Mucosa of descending colon (tissue), 3 donors: ENCODE data around the gene LGALS13. TPM values are rescaled to one million over a fixed set of nuclear protein-coding genes. Genes with fewer than 3 reads are reported as not detected.

Source experiments
- ATAC-seq: fragments of 200-7000 bp; cut with Tn5 transposase; one replicate; pipeline ENCODE4 v1.9.1; 2020; ENCODE audit warnings: mild to moderate bottlenecking, moderate library complexity
- DNase-seq, 3 donors: peaks; one replicate each; pipeline ENCODE4 v3.0.0-alpha.2; 2020
- H3K36me3 ChIP-seq: fragments of 200-600 bp; one replicate; pipeline ENCODE4 v1.8.0; 2021; ENCODE audit warnings: low read depth, mild to moderate bottlenecking
- H3K4me1 ChIP-seq: fragments of 200-600 bp; one replicate; pipeline ENCODE4 v1.8.0; 2021; ENCODE audit warnings: low read depth, mild to moderate bottlenecking
- H3K4me3 ChIP-seq: fragments of 200-600 bp; one replicate; pipeline ENCODE4 v1.8.0; 2021; ENCODE audit warnings: mild to moderate bottlenecking
- H3K9me3 ChIP-seq: fragments of 200-600 bp; one replicate; pipeline ENCODE4 v1.8.0; 2021; ENCODE audit warnings: mild to moderate bottlenecking
- CTCF ChIP-seq: fragments of 200-600 bp; IDR thresholded peaks from one replicate; pipeline ENCODE4 v1.8.0; 2022; ENCODE audit warnings: antibody characterized with exemption, mild to moderate bottlenecking
- intact Hi-C, 2 donors: fragments of 100-400 bp; cut with DNase I in 1 of 2; cut with micrococcal nuclease in 1 of 2; formaldehyde crosslinking; loops; one replicate each; pipeline versions ENCODE4 v1.11.0 to v1.11.1; 2022; cut with DNase I, micrococcal nuclease
- total RNA-seq, 3 donors: library from RNA; stranded (reverse); fragmentation: NEBNext Ultra II Directional in 2 of 3; extraction: Animal tissue kit (Norgen Biotek cat#: 25700) in 2 of 3; gene quantifications; one replicate each; pipeline versions ENCODE4 v1.2.1 to v1.2.4, GENCODE V29; 2021 to 2023
- donor health status: DM: no; HTN: no; CAD: no; lungs with moderate emphysema.
- donor health status: DM: no; HTN: no; CAD: no.
- donor health status: DM: no; HTN: yes; CAD: no.

The LGALS13 gene
- total RNA-seq, 3 donors from 2014 or later, result not detected

GRCh38 chr19:39637891-39638290 is 35.6 kb downstream of the LGALS13 start:
- DNase-seq (no peak), ATAC-seq (no peak)
- intact Hi-C loops, result no loop called here
- no peak for TF ChIP-seq CTCF
- Histone ChIP-seq H3K36me3 (no peaks in the 10 kb centered on the region), H3K9me3 (no peaks in the 10 kb centered on the region), H3K4me3 (no peak overlapping the region), H3K4me1 (no peaks in the 10 kb centered on the region)

GRCh38 chr19:39641773-39642172 is 39.4 kb downstream of the LGALS13 start:
- ATAC-seq (no peak), DNase-seq (no peak)
- TF ChIP-seq CTCF, result no peak
- intact Hi-C loops, result no loop called here
- no peak overlapping the region for H3K4me3 ChIP-seq
- no peaks in the 10 kb centered on the region for H3K36me3 ChIP-seq
- H3K4me1 ChIP-seq, result no peaks in the 10 kb centered on the region
- no peaks in the 10 kb centered on the region for H3K9me3 ChIP-seq

- H3K4me1 ChIP-seq, result no peaks in the 10 kb centered on the region
- no peaks in the 10 kb centered on the region for H3K36me3 ChIP-seq
- TF ChIP-seq CTCF, result no peak
- no peak for DNase-seq
- H3K4me3 ChIP-seq, result no peak overlapping the region
- intact Hi-C loops, result no loop called here
- H3K9me3 ChIP-seq, result no peaks in the 10 kb centered on the region
- ATAC-seq, result no peak
These were observed 41.3 kb downstream of the LGALS13 start for GRCh38 chr19:39643591-39643990.

GRCh38 chr19:39645800-39646411 is 43.6 kb downstream of the LGALS13 start:
- DNase-seq, result peak in 1 of 3 donors; percentile 7

GRCh38 chr19:39647918-39648317 is 45.6 kb downstream of the LGALS13 start:
- Histone ChIP-seq H3K4me1 (no peaks in the 10 kb centered on the region), H3K36me3 (no peaks in the 10 kb centered on the region), H3K4me3 (no peak overlapping the region), H3K9me3 (no peaks in the 10 kb centered on the region)
- ATAC-seq (no peak), DNase-seq (no peak)
- intact Hi-C loops, result no loop called here
- TF ChIP-seq CTCF, result no peak

More at GRCh38 chr19:39645800-39646411, 43.6 kb downstream of the LGALS13 start:
- Histone ChIP-seq H3K4me3 (no peak overlapping the region), H3K4me1 (no peaks in the 10 kb centered on the region), H3K9me3 (no peaks in the 10 kb centered on the region), H3K36me3 (no peaks in the 10 kb centered on the region)
- intact Hi-C loops, result no loop called here
- no peak for ATAC-seq
- TF ChIP-seq CTCF, result no peak

- Histone ChIP-seq H3K36me3 (no peaks in the 10 kb centered on the region), H3K9me3 (no peaks in the 10 kb centered on the region), H3K4me1 (no peaks in the 10 kb centered on the region), H3K4me3 (no peak within 1 kb of the TSS)
- TF ChIP-seq CTCF, result no peak
- ATAC-seq (no peak), DNase-seq (no peak)
- intact Hi-C loops, result no loop called here
These were observed 53.3 kb downstream of the LGALS13 start, which contains the start of gene LGALS16 for GRCh38 chr19:39655613-39656012. TSS of gene LGALS16 (plus strand) at chr19:39655913. CDS start at chr19:39655962, 49 bp downstream.
